Activated T-cell treated with anti-CD3 and anti-CD28 coated beads for 1 hour (primary cell): ENCODE results near the gene ZYG11B.
"Not testable (repeated sequence)": the region's sequence is repeated elsewhere in the genome, so short reads cannot be mapped to it uniquely, and the experiment has no call there.

Experiments
- DNase-seq: peaks from one replicate; pipeline ENCODE4 v3.0.0-alpha.2; 2020; ENCODE audit warnings: low read depth

Gene ZYG11B

GRCh38 chr1:52707927-52708655, 18.2 kb upstream of the ZYG11B start:
- no peak for DNase-seq

DNA sequence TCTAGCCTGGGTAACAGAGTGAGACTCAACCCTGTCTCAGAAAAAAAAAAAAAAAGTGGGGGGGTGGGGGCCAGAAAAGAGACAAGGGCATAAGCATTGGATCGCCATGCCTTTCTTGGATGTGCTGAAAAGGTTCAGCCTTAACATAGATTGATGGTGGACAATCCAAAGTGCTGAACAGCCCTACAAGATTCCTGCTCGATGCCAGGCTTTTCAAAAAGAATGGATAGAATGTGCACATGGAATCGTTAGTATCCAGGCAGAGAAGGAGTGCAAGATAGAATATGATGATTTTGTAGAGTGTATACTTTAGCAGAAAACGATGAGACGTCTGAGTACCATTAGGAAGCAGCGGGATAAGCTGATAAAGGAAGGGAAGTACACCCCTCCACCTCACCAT, 17.2 kb upstream of the ZYG11B start:
- no peak for DNase-seq

- DNase-seq, result no peak
Measured at GRCh38 chr1:52713590-52713989, 12.7 kb upstream of the ZYG11B start.

GRCh38 chr1:52715296-52715695, 11.0 kb upstream of the ZYG11B start:
- DNase-seq, result not testable (repeated sequence)

DNA sequence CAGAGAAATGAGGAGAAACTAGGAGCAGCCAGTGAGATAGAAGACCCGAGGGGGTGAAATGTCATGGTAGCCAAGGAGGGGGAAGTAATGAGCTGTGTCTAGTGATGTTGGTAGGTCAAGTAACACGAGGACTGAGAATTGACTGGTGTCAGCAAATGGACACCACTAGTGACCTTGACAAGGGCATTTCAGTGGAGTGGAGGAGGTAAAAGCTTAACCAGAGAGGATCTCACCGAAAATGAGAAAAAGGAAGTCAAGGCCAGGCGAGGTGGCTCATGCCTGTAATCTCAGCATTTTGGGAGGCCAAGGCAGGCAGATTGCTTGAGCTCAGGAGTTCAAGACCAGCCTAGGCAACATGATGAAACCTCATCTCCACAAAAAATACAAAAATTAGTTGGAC, 3.0 kb upstream of the ZYG11B start:
- DNase-seq, result no peak

GRCh38 chr1:52725903-52726264, 369 bp upstream of the ZYG11B start:
- DNase-seq, result no peak

DNA sequence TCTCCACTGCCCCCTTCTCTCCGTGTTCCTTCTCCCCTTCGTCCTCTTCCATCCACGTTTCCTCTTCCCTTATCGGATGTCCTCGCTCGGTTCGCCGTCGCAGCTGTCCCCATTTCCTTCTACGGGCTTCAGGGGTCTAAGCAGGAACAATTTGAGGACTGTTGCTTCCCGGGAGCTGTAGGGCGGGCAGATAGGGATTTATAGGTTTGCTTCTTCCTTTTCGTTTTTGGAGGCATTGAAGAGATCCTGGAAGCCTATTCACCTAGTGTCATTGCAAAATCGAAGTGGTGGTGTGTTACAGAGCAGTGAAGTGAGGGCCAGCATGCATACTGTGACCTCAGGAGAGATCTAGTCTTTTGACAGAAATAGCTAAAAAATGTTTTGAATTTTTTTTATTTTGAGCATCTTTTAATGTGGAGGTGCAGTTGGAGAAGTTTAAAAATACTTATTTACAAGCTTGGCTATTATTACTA, 897 bp downstream of the ZYG11B start:
- no peak for DNase-seq

DNA sequence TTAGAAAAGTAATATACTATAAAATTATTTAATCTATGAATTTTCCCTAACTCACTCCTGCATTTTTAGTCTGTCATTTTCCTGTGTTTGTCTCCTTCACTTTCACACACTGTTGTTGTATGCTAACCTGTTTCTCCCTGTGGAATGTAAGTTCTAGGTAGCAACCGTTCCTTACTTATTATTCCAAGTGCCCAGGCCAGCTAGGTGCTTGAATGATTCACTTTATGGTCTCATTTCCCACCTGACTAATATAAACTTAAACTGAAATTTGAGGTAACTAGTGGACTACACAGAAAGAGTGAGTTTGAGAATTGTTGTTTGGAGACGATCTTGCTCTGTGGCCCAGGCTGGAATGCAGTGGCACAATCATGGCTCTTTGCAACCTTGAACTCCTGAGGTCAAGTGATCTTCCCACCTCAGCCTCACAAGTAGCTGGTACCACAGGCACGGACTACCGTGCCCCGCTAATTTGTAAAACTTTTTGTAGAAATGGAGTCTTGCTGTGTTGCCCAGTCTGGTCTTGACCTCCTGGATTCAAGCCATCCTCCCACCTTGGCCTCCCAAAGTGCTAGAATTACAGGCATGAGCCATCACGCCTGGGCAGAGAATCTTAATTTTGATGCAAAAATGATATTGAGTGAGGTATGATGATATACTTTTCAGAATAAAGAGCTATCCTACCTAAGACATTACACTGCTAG, 1.9 kb downstream of the ZYG11B start:
- no peak for DNase-seq

GRCh38 chr1:52733368-52733767, 7.1 kb downstream of the ZYG11B start:
- no peak for DNase-seq

GRCh38 chr1:52735371-52735770, 9.1 kb downstream of the ZYG11B start:
- DNase-seq, result not testable (repeated sequence)

DNA sequence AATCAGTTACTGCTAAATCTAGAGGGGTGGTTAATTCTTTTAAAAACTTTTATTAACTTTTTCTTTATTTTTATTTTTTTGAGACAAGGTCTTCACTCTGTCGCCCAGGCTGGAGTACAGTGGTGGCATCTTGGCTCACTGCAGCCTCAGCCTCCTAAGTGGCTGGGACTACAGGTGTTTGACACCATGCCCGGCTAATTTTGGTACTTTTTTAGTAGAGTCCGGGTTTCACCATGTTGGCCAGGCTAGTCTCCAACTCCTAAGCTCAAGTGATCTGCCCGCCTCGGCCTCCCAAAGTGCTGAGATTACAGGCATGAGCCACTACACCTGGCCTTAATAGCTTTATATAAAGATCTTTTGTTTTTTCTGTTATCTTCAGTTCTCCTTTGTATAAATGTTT, 11.9 kb downstream of the ZYG11B start:
- no peak for DNase-seq

GRCh38 chr1:52738893-52739292, 12.6 kb downstream of the ZYG11B start:
- no peak for DNase-seq

DNA sequence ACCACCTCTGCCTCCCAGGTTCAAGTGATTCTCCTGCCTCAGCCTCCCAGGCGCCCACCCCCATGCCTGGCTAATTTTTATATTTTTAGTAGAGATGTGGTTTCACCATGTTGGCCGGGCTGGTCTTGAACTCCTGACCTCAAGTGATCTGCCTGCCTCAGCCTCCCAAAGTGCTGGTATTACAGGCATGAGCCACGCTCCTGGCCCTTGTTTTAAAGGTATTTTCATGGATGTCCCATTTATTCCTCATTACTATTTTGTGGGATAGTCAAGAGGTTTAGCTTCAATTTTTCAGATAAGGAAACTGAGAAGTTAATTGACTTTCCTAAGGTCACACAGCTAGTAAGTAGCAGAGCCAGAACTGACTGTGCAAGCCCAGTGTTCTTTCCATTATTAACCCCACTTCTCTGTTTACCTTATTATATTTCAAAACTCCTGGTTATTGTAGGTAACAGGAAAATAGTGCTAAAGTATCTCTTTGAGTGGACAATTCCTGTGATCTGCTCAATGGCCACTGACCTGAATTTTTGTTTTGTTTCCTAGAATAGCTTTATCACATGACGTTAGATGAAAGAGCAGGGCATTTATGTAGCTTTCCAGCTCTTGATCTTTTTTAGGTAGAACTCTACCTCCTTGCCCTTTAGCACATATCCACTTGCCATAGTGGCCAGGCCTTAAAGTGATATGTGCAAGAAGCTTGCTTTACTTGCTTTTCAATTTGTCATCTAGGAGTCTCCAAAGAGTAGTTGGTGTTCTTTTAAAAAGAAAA, 13.6 kb downstream of the ZYG11B start:
- DNase-seq, result no peak

- DNase-seq, result no peak
Measured at GRCh38 chr1:52741259-52741658, 15.0 kb downstream of the ZYG11B start.

- no peak for DNase-seq
Measured at GRCh38 chr1:52746189-52746588, 19.9 kb downstream of the ZYG11B start.

GRCh38 chr1:52747450-52747849, 21.2 kb downstream of the ZYG11B start:
- DNase-seq, result no peak

GRCh38 chr1:52748119-52748518, 21.9 kb downstream of the ZYG11B start:
- DNase-seq, result no peak

GRCh38 chr1:52749496-52749895, 23.2 kb downstream of the ZYG11B start:
- not testable (repeated sequence) for DNase-seq

GRCh38 chr1:52750139-52750538, 23.9 kb downstream of the ZYG11B start:
- not testable (repeated sequence) for DNase-seq

GRCh38 chr1:52751589-52752483, 25.6 kb downstream of the ZYG11B start:
- no peak for DNase-seq

- no peak for DNase-seq
Measured at GRCh38 chr1:52752484-52752826, 26.2 kb downstream of the ZYG11B start.

- DNase-seq, result no peak
Measured at GRCh38 chr1:52753169-52753568, 26.9 kb downstream of the ZYG11B start.
